A549 (cell line): ENCODE results near the gene APP. TPM values are rescaled to one million over a fixed set of nuclear protein-coding genes. Genes with fewer than 3 reads are reported as not detected.
"Not testable (repeated sequence)": the region's sequence is repeated elsewhere in the genome, so short reads cannot be mapped to it uniquely, and the experiment has no call there.

Source experiments
- ATAC-seq, 2 experiments: fragments of 200-7000 bp in 1 of 2; fragments of >200 bp in 1 of 2; cut with Nextera tagmentation in 1 of 2; cut with Tn5 transposase in 1 of 2; 3 replicates each; pipeline versions ENCODE4 v1.8.0 to v1.9.1; 2018 to 2020; ENCODE audit warnings: mild to moderate bottlenecking in 1 of 2, moderate library complexity in 1 of 2
- CTCF ChIA-PET: fragments of 300-600 bp; sonication (Branson Sonifier 250); formaldehyde crosslinking; extraction: SDS; loops from one replicate; lab custom pipeline; 2021; ENCODE audit warnings: antibody characterized with exemption, inconsistent platforms; lab: Yijun Ruan, JAX
- POLR2A ChIA-PET: fragments of 350-600 bp; formaldehyde crosslinking; extraction: SDS; loops from one replicate; lab custom pipeline; 2021; ENCODE audit warnings: antibody characterized with exemption, inconsistent platforms; lab: Yijun Ruan, JAX
- DNase-seq, 2 experiments: peaks; one replicate each; pipeline versions ENCODE4 v3.0.0 to v3.0.0-alpha.2; 2011 to 2016; ENCODE audit warnings: low read depth in 1 of 2, low spot score in 1 of 2
- FAIRE-seq: peaks from 2 replicates; lab custom pipeline; 2011; peaks lifted over from hg19 to GRCh38; lab: Jason Lieb, UNC
- H3K27ac ChIP-seq, 2 experiments: fragments of >200 bp; sonication (Bioruptor Twin); formaldehyde crosslinking; 3 replicates each; pipeline ENCODE4 v1.5.1; 2016 to 2017
- H3K4me1 ChIP-seq: fragments of >200 bp; sonication (Bioruptor Twin); formaldehyde crosslinking; 3 replicates; pipeline ENCODE4 v1.6.1; 2016
- H3K4me2 ChIP-seq: fragments of >200 bp; sonication (Bioruptor Twin); formaldehyde crosslinking; 3 replicates; pipeline ENCODE4 v1.6.1; 2016
- H3K4me3 ChIP-seq: fragments of >200 bp; sonication (Bioruptor Twin); formaldehyde crosslinking; 3 replicates; pipeline ENCODE4 v1.5.1; 2016
- H3K9me3 ChIP-seq: fragments of >200 bp; sonication (Bioruptor Twin); formaldehyde crosslinking; 3 replicates; pipeline ENCODE4 v1.6.1; 2016
- CHD2 ChIP-seq: fragments of 150-350 bp; IDR thresholded peaks from 2 replicates; pipeline ENCODE4 v1.6.1; 2014; ENCODE audit warnings: low read length; ENCODE audit not compliant: partially characterized antibody
- CHD4 ChIP-seq: fragments of 200-600 bp; sonication (generic); IDR thresholded peaks from 2 replicates; pipeline ENCODE4 v1.6.1; 2016; ENCODE audit warnings: antibody characterized with exemption, mild to moderate bottlenecking, borderline replicate concordance
- CTCF ChIP-seq: fragments of >200 bp; sonication (Bioruptor Twin); formaldehyde crosslinking; IDR thresholded peaks from 3 replicates; pipeline ENCODE4 v1.5.1; 2016
- ELK1 ChIP-seq: fragments of 150-350 bp; IDR thresholded peaks from 2 replicates; pipeline ENCODE4 v1.6.1; 2014; ENCODE audit warnings: low read depth, mild to moderate bottlenecking, low read length
- ESRRA ChIP-seq: fragments of 150-350 bp; IDR thresholded peaks from 2 replicates; pipeline ENCODE4 v1.6.1; 2014; ENCODE audit warnings: mild to moderate bottlenecking, low read length, borderline replicate concordance
- GATA3 ChIP-seq: IDR thresholded peaks from 2 replicates; pipeline ENCODE4 v1.6.1; 2012; ENCODE audit warnings: borderline replicate concordance
- HES2 ChIP-seq: fragments of >200 bp; sonication (Bioruptor Twin); formaldehyde crosslinking; IDR thresholded peaks from 2 replicates; pipeline ENCODE4 v1.6.1; 2016
- HOXB5 ChIP-seq: fragments of 250-450 bp; sonication (Bioruptor Pico); IDR thresholded peaks from 2 replicates; pipeline ENCODE4 v1.5.0; 2020; ENCODE audit warnings: mild to moderate bottlenecking, moderate library complexity
- KDM5A ChIP-seq: fragments of 200-600 bp; sonication (generic); IDR thresholded peaks from 2 replicates; pipeline ENCODE4 v1.6.1; 2016; ENCODE audit warnings: antibody characterized with exemption, mild to moderate bottlenecking
- RAD21 ChIP-seq, 2 experiments: fragments of >200 bp in 1 of 2; sonication (Bioruptor Twin) in 1 of 2; formaldehyde crosslinking in 1 of 2; IDR thresholded peaks in 1 of 2; conservative IDR thresholded peaks in 1 of 2; 2 replicates in 1 of 2; 3 replicates in 1 of 2; pipeline ENCODE4 v1.6.1; 2012 to 2018; ENCODE audit warnings: inconsistent platforms in 1 of 2
- RCOR1 ChIP-seq: fragments of 150-350 bp; IDR thresholded peaks from 2 replicates; pipeline ENCODE4 v1.6.1; 2014; ENCODE audit warnings: antibody characterized with exemption, low read length, low read depth
- RFX5 ChIP-seq: fragments of 450-650 bp; IDR thresholded peaks from 2 replicates; pipeline ENCODE4 v1.7.1; 2014; ENCODE audit warnings: antibody characterized with exemption, mild to moderate bottlenecking, moderate library complexity
- SREBF2 ChIP-seq: fragments of 450-650 bp; IDR thresholded peaks from 2 replicates; pipeline ENCODE4 v1.6.1; 2014; ENCODE audit warnings: mild to moderate bottlenecking, moderate library complexity
- USF2 ChIP-seq: fragments of 450-650 bp; IDR thresholded peaks from 2 replicates; pipeline ENCODE4 v1.6.1; 2014; ENCODE audit warnings: antibody characterized with exemption
- ZC3H11A ChIP-seq: fragments of 450-650 bp; IDR thresholded peaks from 2 replicates; pipeline ENCODE4 v1.6.1; 2014; ENCODE audit warnings: antibody characterized with exemption, mild to moderate bottlenecking
- WGBS: methylation state at CpG from one replicate; pipeline ENCODE4 v1.1.6; 2017; ENCODE audit errors: missing lambda C conversion rate; 5-methylcytosine and 5-hydroxymethylcytosine counted together
- polyA plus RNA-seq, 4 experiments: library from polyadenylated mRNA; depleted of rRNA in 3 of 4; stranded (reverse); fragments of >200 nt; fragmentation: RNase III in 1 of 4; extraction: RNeasy Plus Mini Kit Qiagen cat#74134 plus additional on column Dnase treatment in 1 of 4; gene quantifications; 2 replicates in 3 of 4; 3 replicates in 1 of 4; pipeline ENCODE4 v1.2.3, GENCODE V29; 2011 to 2017

The APP gene
- polyA plus RNA-seq, 2 of the 4 experiments (the other 2 are of a cell fraction): 540 to 565 TPM

GRCh38 chr21:26025536-26026512 is 144.7 kb downstream of the APP start:
- POLR2A ChIA-PET: no interaction called here
- CTCF ChIA-PET: no interaction called here

GRCh38 chr21:26023406-26023805 is 147.2 kb downstream of the APP start:
- H3K4me1 ChIP-seq, H3K4me2 ChIP-seq, POLR2A ChIA-PET, FAIRE-seq, CTCF ChIA-PET, H3K27ac ChIP-seq, ATAC-seq, H3K4me3 ChIP-seq, H3K9me3 ChIP-seq, DNase-seq: not testable (repeated sequence)
- WGBS: 75% methylated on average over 2 of the region's 4 CpGs

More at GRCh38 chr21:26025536-26026512, 144.7 kb downstream of the APP start:
- Histone ChIP-seq H3K9me3 (no peaks in the 10 kb centered on the region), H3K4me2 (no peak overlapping the region), H3K4me3 (no peak overlapping the region), H3K4me1 (no peaks in the 10 kb centered on the region; the same call in 2 of the 3 replicates), H3K27ac (no peak overlapping the region)
- ATAC-seq (no peak), FAIRE-seq (no peak), DNase-seq (no peak)
- 78% methylated on average over 9 of the region's 9 CpGs for WGBS
- TF ChIP-seq HES2 (no peak), SREBF2 (no peak), RCOR1 (no peak), CHD2 (no peak), KDM5A (no peak), ESRRA (no peak), CTCF (no peak), RAD21 (conservative IDR thresholded peaks at IDR 0.05 in 1 of 2, IDR thresholded peaks at IDR 0.05 in 1 of 2) (no peak)

- H3K9me3 ChIP-seq, ATAC-seq, DNase-seq, FAIRE-seq, POLR2A ChIA-PET, H3K4me1 ChIP-seq, H3K27ac ChIP-seq, CTCF ChIA-PET, H3K4me2 ChIP-seq, H3K4me3 ChIP-seq: not testable (repeated sequence)
- WGBS: 95% methylated on average over 6 of the region's 6 CpGs
Measured at GRCh38 chr21:26022598-26023337, 147.8 kb downstream of the APP start.

- no peak for ATAC-seq
- TF ChIP-seq ZC3H11A (no peak), HOXB5 (CRISPR knock-in tag) (no peak), USF2 (no peak), CHD4 (no peak), GATA3 (no peak), ELK1 (no peak), RFX5 (no peak)
- TF ChIP-seq, all 56 proteins: peak for 0
Measured at GRCh38 chr21:26020510-26020909, 150.1 kb downstream of the APP start.

More at GRCh38 chr21:26020510-26020909, 150.1 kb downstream of the APP start:
- WGBS: 84% methylated on average over 1 of the region's 1 CpG
- no peak overlapping the region for H3K4me2 ChIP-seq
- DNase-seq: no peak
- no peak for FAIRE-seq
- H3K4me1 ChIP-seq: no peaks in the 10 kb centered on the region
- no peak overlapping the region for H3K4me3 ChIP-seq
- CTCF ChIA-PET: interaction anchor here (1.0 kb wide), 1 partner anchor 34 kb away, joined by 3 read pairs; no protein-coding TSS in a partner anchor
- H3K9me3 ChIP-seq: no peaks in the 10 kb centered on the region
- POLR2A ChIA-PET: no interaction called here
- no peak overlapping the region for H3K27ac ChIP-seq
